Upper lobe of left lung (tissue), 4 donors: ENCODE data around the gene ICAM4.

Source experiments
- CTCF ChIP-seq, 6 experiments: fragments of 450-650 bp in 4 of 6; fragments of 200-600 bp in 2 of 6; sonication (generic) in 2 of 6; IDR thresholded peaks; one replicate each; pipeline ENCODE4 v1.5.1; 2016 to 2019; ENCODE audit warnings: antibody characterized with exemption in 6 of 6
- EP300 ChIP-seq, 4 donors: sonication (generic); formaldehyde crosslinking; IDR thresholded peaks; one replicate each; pipeline ENCODE4 v1.5.1; 2017; ENCODE audit warnings: antibody characterized with exemption in 4 of 4, control low read depth in 2 of 4
- POLR2AphosphoS5 ChIP-seq, 2 donors: sonication (generic); formaldehyde crosslinking; IDR thresholded peaks; one replicate each; pipeline ENCODE4 v1.5.1; 2017; ENCODE audit warnings: antibody characterized with exemption in 2 of 2

- TF ChIP-seq CTCF (IDR thresholded peaks at IDR 0.05) = no peak
- no peak for TF ChIP-seq EP300 (IDR thresholded peaks at IDR 0.05)
- TF ChIP-seq POLR2AphosphoS5 (IDR thresholded peaks at IDR 0.05) = no peak
Observed at GRCh38 chr19:10335352-10335985, 48.7 kb downstream of the ICAM4 start.
